GM23338 (cell line): Measurements from ENCODE around the gene MAGI1. TPM values are rescaled to one million over a fixed set of nuclear protein-coding genes. Genes with fewer than 3 reads are reported as not detected.

Experiments
- ATAC-seq: fragments of 200-7000 bp; cut with Tn5 transposase; 3 replicates; pipeline ENCODE4 v1.9.1; 2020
- DNase-seq: peaks from one replicate; pipeline ENCODE4 v3.0.0-alpha.2; 2015; ENCODE audit warnings: low spot score
- H2AFZ ChIP-seq: fragments of 200-600 bp; sonication (generic); 2 replicates; pipeline ENCODE4 v1.8.0; 2016; ENCODE audit warnings: antibody characterized with exemption, mild to moderate bottlenecking, moderate library complexity
- H3F3A ChIP-seq: fragments of 200-600 bp; sonication (generic); replicated peaks from 2 replicates; pipeline ENCODE4 v1.8.0; 2017; ENCODE audit warnings: antibody characterized with exemption, mixed run types, low read depth
- H3K27ac ChIP-seq: fragments of 200-600 bp; sonication (generic); 2 replicates; pipeline ENCODE4 v1.6.1; 2016; ENCODE audit warnings: low read depth
- H3K27me3 ChIP-seq: fragments of 200-600 bp; sonication (generic); 2 replicates; pipeline ENCODE4 v1.8.0; 2016; ENCODE audit warnings: mild to moderate bottlenecking, mixed run types, moderate library complexity; ENCODE audit not compliant: insufficient read depth
- H3K36me3 ChIP-seq: fragments of 200-600 bp; sonication (generic); 2 replicates; pipeline ENCODE4 v1.8.0; 2016; ENCODE audit warnings: mild to moderate bottlenecking; ENCODE audit not compliant: insufficient read depth
- H3K4me1 ChIP-seq: fragments of 200-600 bp; sonication (generic); 2 replicates; pipeline ENCODE4 v1.8.0; 2016; ENCODE audit warnings: mild to moderate bottlenecking, moderate library complexity; ENCODE audit not compliant: insufficient read depth
- H3K4me2 ChIP-seq: fragments of 200-600 bp; sonication (generic); 2 replicates; pipeline ENCODE4 v1.7.1; 2017; ENCODE audit warnings: mixed run types
- H3K4me3 ChIP-seq: fragments of 200-600 bp; sonication (generic); 2 replicates; pipeline ENCODE4 v1.6.1; 2016; ENCODE audit warnings: mixed run types
- H3K79me2 ChIP-seq: fragments of 200-600 bp; sonication (generic); replicated peaks from 2 replicates; pipeline ENCODE4 v1.8.0; 2017; ENCODE audit warnings: mild to moderate bottlenecking; ENCODE audit not compliant: insufficient read depth
- H3K9me2 ChIP-seq: fragments of 200-600 bp; sonication (generic); 2 replicates; pipeline ENCODE4 v1.8.0; 2017; ENCODE audit not compliant: insufficient read depth
- H4K20me1 ChIP-seq: fragments of 200-600 bp; sonication (generic); replicated peaks from 2 replicates; pipeline ENCODE4 v1.8.0; 2017; ENCODE audit warnings: mild to moderate bottlenecking; ENCODE audit not compliant: insufficient read depth
- H3K27ac Mint-ChIP-seq: 2 replicates; pipeline ENCODE4 v1.8.0; 2020; ENCODE audit warnings: inconsistent platforms, mild to moderate bottlenecking, moderate library complexity, mixed read lengths
- H3K27me3 Mint-ChIP-seq: 3 replicates; pipeline ENCODE4 v1.8.0; 2022; ENCODE audit warnings: low read depth, mild to moderate bottlenecking, moderate library complexity, mixed read lengths, inconsistent platforms; ENCODE audit not compliant: insufficient read depth, poor library complexity
- H3K36me3 Mint-ChIP-seq: 3 replicates; pipeline ENCODE4 v1.8.0; 2021; ENCODE audit warnings: low read depth, mild to moderate bottlenecking, inconsistent platforms, moderate library complexity, mixed read lengths
- H3K4me1 Mint-ChIP-seq: 3 replicates; pipeline ENCODE4 v1.8.0; 2020; ENCODE audit warnings: mild to moderate bottlenecking, inconsistent platforms, mixed read lengths
- H3K4me3 Mint-ChIP-seq: 3 replicates; pipeline ENCODE4 v1.8.0; 2021; ENCODE audit warnings: moderate library complexity, mild to moderate bottlenecking, inconsistent platforms, mixed read lengths
- H3K9me3 Mint-ChIP-seq: 3 replicates; pipeline ENCODE4 v1.8.0; 2020; ENCODE audit warnings: moderate library complexity, mild to moderate bottlenecking, inconsistent platforms, mixed read lengths
- CREB1 ChIP-seq: fragments of 250-450 bp; sonication (Bioruptor Pico); IDR thresholded peaks from 2 replicates; pipeline ENCODE4 v1.5.0; 2020; ENCODE audit warnings: low read depth, mild to moderate bottlenecking, moderate library complexity
- CTCF ChIP-seq, 2 experiments: fragments of 200-600 bp in 1 of 2; sonication (generic) in 1 of 2; conservative IDR thresholded peaks; 2 replicates each; pipeline versions ENCODE4 v1.5.1 to v1.6.1; 2016 to 2017; ENCODE audit warnings: antibody characterized with exemption in 2 of 2, low read depth in 2 of 2, mild to moderate bottlenecking in 2 of 2, moderate library complexity in 1 of 2
- ETS1 ChIP-seq: IDR thresholded peaks from 2 replicates; pipeline ENCODE4 v1.6.1; 2016; ENCODE audit warnings: antibody characterized with exemption
- EZH2 ChIP-seq: fragments of 200-600 bp; sonication (generic); IDR thresholded peaks from one replicate; pipeline ENCODE4 v1.8.0; 2017; ENCODE audit warnings: antibody characterized with exemption, mild to moderate bottlenecking, low read depth; ENCODE audit not compliant: unreplicated experiment
- EZH2phosphoT487 ChIP-seq: fragments of 200-600 bp; sonication (generic); IDR thresholded peaks from one replicate; pipeline ENCODE4 v1.8.1; 2018; ENCODE audit warnings: antibody characterized with exemption; ENCODE audit not compliant: unreplicated experiment
- JUNB ChIP-seq: IDR thresholded peaks from one replicate; pipeline ENCODE4 v1.6.1; 2016; ENCODE audit warnings: antibody characterized with exemption; ENCODE audit not compliant: unreplicated experiment
- NANOG ChIP-seq: IDR thresholded peaks from 2 replicates; pipeline ENCODE4 v1.6.1; 2016; ENCODE audit warnings: antibody characterized with exemption, borderline replicate concordance
- POLR2AphosphoS5 ChIP-seq: IDR thresholded peaks from 2 replicates; pipeline ENCODE4 v1.6.1; 2016; ENCODE audit warnings: antibody characterized with exemption, low read depth
- REST ChIP-seq: IDR thresholded peaks from one replicate; pipeline ENCODE4 v1.6.1; 2018; ENCODE audit warnings: antibody characterized with exemption; ENCODE audit not compliant: unreplicated experiment
- STAT1 ChIP-seq: IDR thresholded peaks from one replicate; pipeline ENCODE4 v1.6.1; 2016; ENCODE audit warnings: antibody characterized with exemption; ENCODE audit not compliant: unreplicated experiment
- ZNF114 ChIP-seq: fragments of 250-450 bp; sonication (Bioruptor Pico); IDR thresholded peaks from 2 replicates; pipeline ENCODE4 v1.5.0; 2020; ENCODE audit warnings: mild to moderate bottlenecking, moderate library complexity
- ZNF462 ChIP-seq: fragments of 250-450 bp; sonication (Bioruptor Pico); IDR thresholded peaks from 2 replicates; pipeline ENCODE4 v1.5.0; 2020; ENCODE audit warnings: mild to moderate bottlenecking, moderate library complexity
- polyA plus RNA-seq: library from polyadenylated mRNA; unstranded; fragments of >200 nt; fragmentation: Nextera tagmentation; extraction: Ambion mirVana; gene quantifications from 2 replicates; pipeline ENCODE4 v1.2.1, GENCODE V29; 2016
- total RNA-seq: library from RNA; depleted of rRNA; stranded (reverse); fragments of >200 nt; shearing (Covaris generic); gene quantifications from 2 replicates; pipeline ENCODE4 v1.2.3, GENCODE V29; 2014

Gene MAGI1
- total and polyA plus RNA-seq, 2 experiments from 2014 or later, result 27.4 to 71.2 TPM

- TF ChIP-seq ETS1, result no peak
- TF ChIP-seq EZH2phosphoT487, result no peak
- no peak for TF ChIP-seq STAT1
- no peak for TF ChIP-seq NANOG
Observed at GRCh38 chr3:65526656-65527055, 512.1 kb downstream of the MAGI1 start (continued).

- Histone ChIP-seq H3K9me2 (no peaks in the 10 kb centered on the region; the same call in 1 of the 2 replicates), H3K36me3 (no peaks in the 10 kb centered on the region), H3K27ac (no peak overlapping the region), H3K79me2 (peaks cover 82% of the 10 kb centered on the region), H2AFZ (no peak overlapping the region), H3K4me1 (peaks cover 46% of the 10 kb centered on the region), H3K27me3 (no peaks in the 10 kb centered on the region), H4K20me1 (peaks cover 14% of the 10 kb centered on the region; the same call in 1 of the 2 replicates), H3K4me3 (no peak overlapping the region), H3F3A (no peaks in the 10 kb centered on the region), H3K4me2 (no peak overlapping the region)
- no peaks in the 10 kb centered on the region for H3K36me3 Mint-ChIP-seq
- H3K4me3 Mint-ChIP-seq, result no peak overlapping the region
- H3K27ac Mint-ChIP-seq, result no peak overlapping the region
- H3K9me3 Mint-ChIP-seq, result no peaks in the 10 kb centered on the region
- H3K27me3 Mint-ChIP-seq, result no peaks in the 10 kb centered on the region
- DNase-seq (no peak), ATAC-seq (no peak; the same call in 2 of the 3 replicates)
- peaks cover 34% of the 10 kb centered on the region for H3K4me1 Mint-ChIP-seq
- TF ChIP-seq JUNB (no peak), STAT1 (no peak), ZNF114 (CRISPR knock-in tag) (no peak), POLR2AphosphoS5 (no peak), ETS1 (no peak), EZH2 (no peak), EZH2phosphoT487 (no peak), REST (no peak), CREB1 (CRISPR knock-in tag) (no peak), CTCF (conservative IDR thresholded peaks at IDR 0.05; ENCODE audit: low read depth in 2 of 2) (no peak), ZNF462 (no peak)
Observed at GRCh38 chr3:65524584-65524983, 514.1 kb downstream of the MAGI1 start.
